Fibroblast of lung (primary cell): ENCODE measurements around the gene PMFBP1. TPM values are rescaled to one million over a fixed set of nuclear protein-coding genes. Genes with fewer than 3 reads are reported as not detected.

ENCODE experiments used
- DNase-seq, 2 donors: peaks; one replicate each; pipeline versions ENCODE4 v3.0.0 to v3.0.0-alpha.2; 2010; ENCODE audit warnings: low read depth in 2 of 2
- H2AFZ ChIP-seq: 2 replicates; pipeline ENCODE4 v1.5.1; 2012; ENCODE audit warnings: low read length, control low read depth, inconsistent platforms
- H3K27ac ChIP-seq: 2 replicates; pipeline ENCODE4 v1.5.1; 2011; ENCODE audit warnings: low read length, control low read depth; ENCODE audit not compliant: insufficient read depth
- H3K27me3 ChIP-seq: 2 replicates; pipeline ENCODE4 v1.5.1; 2011; ENCODE audit warnings: mild to moderate bottlenecking, low read length; ENCODE audit not compliant: control insufficient read depth, insufficient read depth
- H3K36me3 ChIP-seq: 2 replicates; pipeline ENCODE4 v1.5.1; 2011; ENCODE audit warnings: low read length; ENCODE audit not compliant: control insufficient read depth, insufficient read depth
- H3K4me1 ChIP-seq: 2 replicates; pipeline ENCODE4 v1.5.1; 2011; ENCODE audit warnings: low read length; ENCODE audit not compliant: control insufficient read depth, insufficient read depth; ENCODE audit errors: extremely low read depth
- H3K4me2 ChIP-seq: 2 replicates; pipeline ENCODE4 v1.5.1; 2011; ENCODE audit warnings: low read length, control low read depth; ENCODE audit not compliant: insufficient read depth; ENCODE audit errors: extremely low read depth
- H3K4me3 ChIP-seq, 4 experiments: fragments of 200-600 bp in 1 of 4; sonication (generic) in 1 of 4; replicated peaks in 1 of 4; 2 replicates each; pipeline ENCODE4 v1.5.1; 2011 to 2016; ENCODE audit warnings: low read length in 4 of 4, low read depth in 3 of 4, mild to moderate bottlenecking in 3 of 4, control low read depth in 2 of 4, inconsistent platforms in 1 of 4, mixed read lengths in 1 of 4; ENCODE audit not compliant: insufficient read depth in 1 of 4; ENCODE audit errors: control extremely low read depth in 1 of 4
- H3K79me2 ChIP-seq: 2 replicates; pipeline ENCODE4 v1.5.1; 2012; ENCODE audit warnings: mild to moderate bottlenecking, low read length, inconsistent platforms; ENCODE audit not compliant: control insufficient read depth, insufficient read depth
- H3K9ac ChIP-seq: 2 replicates; pipeline ENCODE4 v1.5.1; 2011; ENCODE audit warnings: mild to moderate bottlenecking, low read length, control low read depth; ENCODE audit not compliant: insufficient read depth
- H3K9me3 ChIP-seq: 2 replicates; pipeline ENCODE4 v1.5.1; 2012; ENCODE audit warnings: low read depth, low read length; ENCODE audit not compliant: control insufficient read depth, insufficient read depth
- H4K20me1 ChIP-seq: 2 replicates; pipeline ENCODE4 v1.5.1; 2011; ENCODE audit warnings: low read length; ENCODE audit not compliant: control insufficient read depth, insufficient read depth; ENCODE audit errors: extremely low read depth
- EZH2 ChIP-seq: IDR thresholded peaks from 2 replicates; pipeline ENCODE4 v1.5.1; 2012; ENCODE audit warnings: low read length, control low read depth, mild to moderate bottlenecking; ENCODE audit errors: missing control alignments
- polyA plus RNA-seq, 2 donors: library from polyadenylated mRNA; depleted of rRNA in 1 of 2; stranded (reverse) in 1 of 2; unstranded in 1 of 2; fragments of >200 nt; gene quantifications; 2 replicates each; pipeline ENCODE4 v1.2.1, GENCODE V29; 2011 to 2012; ENCODE audit warnings: missing spikeins in 1 of 2
- total RNA-seq: library from RNA; depleted of rRNA; stranded (reverse); fragments of >200 nt; gene quantifications from 2 replicates; pipeline ENCODE4 v1.2.1, GENCODE V29; 2014
- TF ChIP-seq, protein P1 (sequence below), 2 donors: IDR thresholded peaks in 1 of 2; conservative IDR thresholded peaks in 1 of 2; 1 replicate in 1 of 2; 2 replicates in 1 of 2; pipeline ENCODE4 v1.5.1; 2011 to 2012; ENCODE audit warnings: low read length in 2 of 2, control low read depth in 1 of 2, inconsistent platforms in 1 of 2, low read depth in 1 of 2, mild to moderate bottlenecking in 1 of 2

Gene PMFBP1
- total and polyA plus RNA-seq, 2 donors (not counting 1 experiment from before 2014, with no cell fraction given), result 0.12 to 0.17 TPM

DNA sequence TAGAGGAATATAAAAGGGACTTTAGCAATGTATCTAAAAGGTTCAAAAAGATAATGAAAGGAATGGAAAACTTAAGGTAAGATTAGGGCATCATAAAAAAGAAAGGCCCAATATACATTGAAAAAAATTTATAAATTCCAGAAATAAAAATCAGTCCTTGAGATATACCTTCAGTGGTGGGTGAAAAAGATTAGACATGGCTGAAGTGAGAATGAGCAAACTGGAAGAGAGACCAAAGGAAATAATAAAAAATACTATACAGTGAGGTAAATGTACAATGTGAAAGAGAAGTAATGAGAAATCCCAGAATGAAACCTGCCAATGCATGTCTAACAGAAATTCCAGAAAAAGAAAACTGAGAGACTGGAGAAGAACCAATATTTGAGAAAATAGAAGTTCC, 42.9 kb upstream of the PMFBP1 start:
- Histone ChIP-seq H2AFZ (no peak overlapping the region), H3K79me2 (no peaks in the 10 kb centered on the region), H3K27ac (no peak overlapping the region), H3K27me3 (no peaks in the 10 kb centered on the region), H3K36me3 (no peaks in the 10 kb centered on the region), H4K20me1 (no peaks in the 10 kb centered on the region), H3K4me1 (no peaks in the 10 kb centered on the region), H3K4me3 (no peak overlapping the region), H3K9ac (no peak overlapping the region), H3K4me2 (no peak overlapping the region), H3K9me3 (no peaks in the 10 kb centered on the region)
- no peak for DNase-seq
- TF ChIP-seq EZH2, result no peak
- TF ChIP-seq, protein P1, sequence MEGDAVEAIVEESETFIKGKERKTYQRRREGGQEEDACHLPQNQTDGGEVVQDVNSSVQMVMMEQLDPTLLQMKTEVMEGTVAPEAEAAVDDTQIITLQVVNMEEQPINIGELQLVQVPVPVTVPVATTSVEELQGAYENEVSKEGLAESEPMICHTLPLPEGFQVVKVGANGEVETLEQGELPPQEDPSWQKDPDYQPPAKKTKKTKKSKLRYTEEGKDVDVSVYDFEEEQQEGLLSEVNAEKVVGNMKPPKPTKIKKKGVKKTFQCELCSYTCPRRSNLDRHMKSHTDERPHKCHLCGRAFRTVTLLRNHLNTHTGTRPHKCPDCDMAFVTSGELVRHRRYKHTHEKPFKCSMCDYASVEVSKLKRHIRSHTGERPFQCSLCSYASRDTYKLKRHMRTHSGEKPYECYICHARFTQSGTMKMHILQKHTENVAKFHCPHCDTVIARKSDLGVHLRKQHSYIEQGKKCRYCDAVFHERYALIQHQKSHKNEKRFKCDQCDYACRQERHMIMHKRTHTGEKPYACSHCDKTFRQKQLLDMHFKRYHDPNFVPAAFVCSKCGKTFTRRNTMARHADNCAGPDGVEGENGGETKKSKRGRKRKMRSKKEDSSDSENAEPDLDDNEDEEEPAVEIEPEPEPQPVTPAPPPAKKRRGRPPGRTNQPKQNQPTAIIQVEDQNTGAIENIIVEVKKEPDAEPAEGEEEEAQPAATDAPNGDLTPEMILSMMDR (conservative IDR thresholded peaks at IDR 0.05 in 1 of 2, IDR thresholded peaks at IDR 0.05 in 1 of 2; ENCODE audit: low read depth in 1 of 2, low read length in 2 of 2), result no peak

DNA sequence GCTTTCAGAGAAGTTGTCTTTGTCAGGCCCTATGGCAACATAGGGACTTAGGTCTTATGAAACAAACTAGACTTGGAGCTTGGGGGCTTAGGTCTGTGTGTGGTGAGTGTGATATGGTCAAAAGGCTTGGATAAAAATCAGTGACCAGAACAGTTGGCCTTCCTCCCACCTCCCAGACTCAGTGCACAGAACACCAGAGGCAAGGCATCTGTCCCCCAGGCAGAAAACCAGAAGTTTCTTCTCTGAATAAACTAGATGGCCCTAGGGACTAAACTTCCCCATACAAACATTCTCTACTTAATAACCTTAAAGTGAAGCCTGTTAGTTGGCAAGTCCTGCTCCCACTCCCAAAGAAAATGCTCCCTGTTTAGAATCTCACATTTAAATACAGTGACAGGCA, 39.2 kb upstream of the PMFBP1 start:
- Histone ChIP-seq H3K9ac (no peak overlapping the region), H3K27me3 (no peaks in the 10 kb centered on the region), H3K36me3 (no peaks in the 10 kb centered on the region), H3K4me3 (no peak overlapping the region), H4K20me1 (no peaks in the 10 kb centered on the region), H2AFZ (no peak overlapping the region), H3K4me2 (no peak overlapping the region), H3K27ac (no peak overlapping the region), H3K9me3 (no peaks in the 10 kb centered on the region), H3K4me1 (no peaks in the 10 kb centered on the region), H3K79me2 (no peaks in the 10 kb centered on the region)
- TF ChIP-seq EZH2, result no peak
- TF ChIP-seq, protein P1 (conservative IDR thresholded peaks at IDR 0.05 in 1 of 2, IDR thresholded peaks at IDR 0.05 in 1 of 2; ENCODE audit: low read depth in 1 of 2, low read length in 2 of 2), result no peak
- DNase-seq, result no peak

DNA sequence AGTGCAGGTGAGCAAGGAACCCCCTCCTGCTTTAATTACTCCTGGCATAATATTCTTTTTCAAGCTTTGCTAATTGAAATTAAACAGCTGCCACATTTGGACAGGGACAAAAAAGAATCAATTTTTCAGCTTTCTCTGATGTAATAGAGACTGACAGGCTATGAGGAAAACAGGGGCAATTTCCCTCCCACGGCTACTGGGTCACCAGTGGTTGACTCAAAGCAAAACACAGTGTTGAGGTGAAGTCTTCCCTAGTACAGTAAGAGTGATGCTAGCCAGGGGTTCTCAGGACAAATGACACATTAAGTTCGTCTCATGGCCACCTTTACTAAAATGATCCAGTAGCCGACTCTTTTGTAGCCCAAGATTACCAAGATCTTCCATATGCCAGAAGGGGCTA, 38.6 kb upstream of the PMFBP1 start:
- no peaks in the 10 kb centered on the region for H3K36me3 ChIP-seq
- H3K27ac ChIP-seq, result no peak overlapping the region
- H3K9ac ChIP-seq, result no peak overlapping the region
- no peaks in the 10 kb centered on the region for H3K4me1 ChIP-seq
- no peak overlapping the region for H2AFZ ChIP-seq
- no peaks in the 10 kb centered on the region for H4K20me1 ChIP-seq
- no peaks in the 10 kb centered on the region for H3K79me2 ChIP-seq
- DNase-seq, result no peak
- no peaks in the 10 kb centered on the region for H3K9me3 ChIP-seq
- H3K4me2 ChIP-seq, result no peak overlapping the region
- no peak overlapping the region for H3K4me3 ChIP-seq
- TF ChIP-seq EZH2, result no peak
- TF ChIP-seq, protein P1 (conservative IDR thresholded peaks at IDR 0.05 in 1 of 2, IDR thresholded peaks at IDR 0.05 in 1 of 2; ENCODE audit: low read depth in 1 of 2, low read length in 2 of 2), result no peak
- no peaks in the 10 kb centered on the region for H3K27me3 ChIP-seq
